Measurements from ENCODE around the gene DLGAP1.
"Not testable (repeated sequence)": the region's sequence is repeated elsewhere in the genome, so short reads cannot be mapped to it uniquely, and the experiment has no call there.

Gene DLGAP1

GRCh38 chr18:4299395-4299794 lies 155.7 kb downstream of the DLGAP1 start:
- TF ChIP-seq CTBP1 (IDR thresholded peaks at IDR 0.05; ENCODE audit: borderline replicate concordance) = no peak
- no peak for TF ChIP-seq NFRKB (IDR thresholded peaks at IDR 0.05)
- TF ChIP-seq LEF1 (IDR thresholded peaks at IDR 0.05; ENCODE audit: borderline replicate concordance) = no peak
- no peak for TF ChIP-seq FOXA1 (IDR thresholded peaks at IDR 0.05)
- TF ChIP-seq TARDBP (IDR thresholded peaks at IDR 0.05) = no peak
- no peak for TF ChIP-seq L3MBTL2 (conservative IDR thresholded peaks at IDR 0.05)
- TF ChIP-seq HDGF (IDR thresholded peaks at IDR 0.05; ENCODE audit: borderline replicate concordance) = no peak
- POLR2A ChIA-PET = no interaction called here
- DNase-seq (ENCODE audit: extremely low spot score) = no peak
- CTCF ChIA-PET = interaction anchor here (0.7 kb wide), 1 partner anchor 73 kb away, joined by 5 read pairs; no protein-coding TSS in a partner anchor

- TF ChIP-seq NFRKB (IDR thresholded peaks at IDR 0.05) (no peak), ELF4 (IDR thresholded peaks at IDR 0.05) (no peak), HDGF (IDR thresholded peaks at IDR 0.05; ENCODE audit: borderline replicate concordance) (no peak), FOXM1 (IDR thresholded peaks at IDR 0.05; ENCODE audit: borderline replicate concordance) (no peak), CTBP1 (IDR thresholded peaks at IDR 0.05; ENCODE audit: borderline replicate concordance) (no peak), L3MBTL2 (conservative IDR thresholded peaks at IDR 0.05) (no peak), ARNT (IDR thresholded peaks at IDR 0.05) (no peak), LEF1 (IDR thresholded peaks at IDR 0.05; ENCODE audit: borderline replicate concordance) (no peak), FOXK2 (IDR thresholded peaks at IDR 0.05) (no peak), PKNOX1 (IDR thresholded peaks at IDR 0.05) (no peak), SP1 (IDR thresholded peaks at IDR 0.05) (no peak), BHLHE40 (IDR thresholded peaks at IDR 0.05; ENCODE audit: borderline replicate concordance) (no peak), SUZ12 (IDR thresholded peaks at IDR 0.05) (no peak), FOXA1 (IDR thresholded peaks at IDR 0.05) (no peak), TARDBP (IDR thresholded peaks at IDR 0.05) (no peak)
- CTCF ChIA-PET = no interaction called here
- DNase-seq (ENCODE audit: extremely low spot score) = no peak
- POLR2A ChIA-PET = no interaction called here
These were observed 161.8 kb downstream of the DLGAP1 start for GRCh38 chr18:4293337-4293736.

GRCh38 chr18:4292696-4293095 lies 162.4 kb downstream of the DLGAP1 start:
- TF ChIP-seq FOXK2 (IDR thresholded peaks at IDR 0.05) (no peak), PKNOX1 (IDR thresholded peaks at IDR 0.05) (no peak), LEF1 (IDR thresholded peaks at IDR 0.05; ENCODE audit: borderline replicate concordance) (no peak), ZNF384 (IDR thresholded peaks at IDR 0.05) (no peak), L3MBTL2 (conservative IDR thresholded peaks at IDR 0.05) (no peak), ELF4 (IDR thresholded peaks at IDR 0.05) (no peak), ARNT (IDR thresholded peaks at IDR 0.05) (no peak), FOXM1 (IDR thresholded peaks at IDR 0.05; ENCODE audit: borderline replicate concordance) (no peak), CTBP1 (IDR thresholded peaks at IDR 0.05; ENCODE audit: borderline replicate concordance) (no peak), SUZ12 (IDR thresholded peaks at IDR 0.05) (no peak), NFRKB (IDR thresholded peaks at IDR 0.05) (no peak), BHLHE40 (IDR thresholded peaks at IDR 0.05; ENCODE audit: borderline replicate concordance) (no peak), FOXA1 (IDR thresholded peaks at IDR 0.05) (no peak), TARDBP (IDR thresholded peaks at IDR 0.05) (no peak), HDGF (IDR thresholded peaks at IDR 0.05; ENCODE audit: borderline replicate concordance) (no peak), SP1 (IDR thresholded peaks at IDR 0.05) (no peak)
- no peak for DNase-seq (ENCODE audit: extremely low spot score)
- CTCF ChIA-PET = no interaction called here
- POLR2A ChIA-PET = no interaction called here

GRCh38 chr18:4287340-4287739 lies 167.8 kb downstream of the DLGAP1 start:
- CTCF ChIA-PET; POLR2A ChIA-PET; DNase-seq (ENCODE audit: extremely low spot score): not testable (repeated sequence)

GRCh38 chr18:4286256-4286655 lies 168.9 kb downstream of the DLGAP1 start:
- DNase-seq (ENCODE audit: extremely low spot score) = no peak
- POLR2A ChIA-PET = no interaction called here
- CTCF ChIA-PET = no interaction called here
- no peak for TF ChIP-seq HDGF (IDR thresholded peaks at IDR 0.05; ENCODE audit: borderline replicate concordance)
- TF ChIP-seq PKNOX1 (IDR thresholded peaks at IDR 0.05) = no peak
- no peak for TF ChIP-seq NFRKB (IDR thresholded peaks at IDR 0.05)
- TF ChIP-seq L3MBTL2 (conservative IDR thresholded peaks at IDR 0.05) = no peak
- no peak for TF ChIP-seq ARNT (IDR thresholded peaks at IDR 0.05)
- no peak for TF ChIP-seq ELF4 (IDR thresholded peaks at IDR 0.05)
- TF ChIP-seq SUZ12 (IDR thresholded peaks at IDR 0.05) = no peak
- TF ChIP-seq LEF1 (IDR thresholded peaks at IDR 0.05; ENCODE audit: borderline replicate concordance) = no peak
- no peak for TF ChIP-seq SP1 (IDR thresholded peaks at IDR 0.05)
- no peak for TF ChIP-seq FOXK2 (IDR thresholded peaks at IDR 0.05)
- TF ChIP-seq FOXM1 (IDR thresholded peaks at IDR 0.05; ENCODE audit: borderline replicate concordance) = no peak
- no peak for TF ChIP-seq FOXA1 (IDR thresholded peaks at IDR 0.05)
- no peak for TF ChIP-seq CTBP1 (IDR thresholded peaks at IDR 0.05; ENCODE audit: borderline replicate concordance)
- no peak for TF ChIP-seq ZNF384 (IDR thresholded peaks at IDR 0.05)
- no peak for TF ChIP-seq TARDBP (IDR thresholded peaks at IDR 0.05)
- no peak for TF ChIP-seq BHLHE40 (IDR thresholded peaks at IDR 0.05; ENCODE audit: borderline replicate concordance)

GRCh38 chr18:4285525-4285924 lies 169.6 kb downstream of the DLGAP1 start:
- TF ChIP-seq CTBP1 (IDR thresholded peaks at IDR 0.05; ENCODE audit: borderline replicate concordance) (no peak), PKNOX1 (IDR thresholded peaks at IDR 0.05) (no peak), BHLHE40 (IDR thresholded peaks at IDR 0.05; ENCODE audit: borderline replicate concordance) (no peak)
- CTCF ChIA-PET = no interaction called here
- DNase-seq (ENCODE audit: extremely low spot score) = no peak
- POLR2A ChIA-PET = no interaction called here
